Measurements from ENCODE around the gene MMRN1. TPM values are rescaled to one million over a fixed set of nuclear protein-coding genes. Genes with fewer than 3 reads are reported as not detected.

MMRN1 gene
- not detected in 5 replicates for total RNA-seq (2022; extraction: Qiagen RNA extraction)

DNA sequence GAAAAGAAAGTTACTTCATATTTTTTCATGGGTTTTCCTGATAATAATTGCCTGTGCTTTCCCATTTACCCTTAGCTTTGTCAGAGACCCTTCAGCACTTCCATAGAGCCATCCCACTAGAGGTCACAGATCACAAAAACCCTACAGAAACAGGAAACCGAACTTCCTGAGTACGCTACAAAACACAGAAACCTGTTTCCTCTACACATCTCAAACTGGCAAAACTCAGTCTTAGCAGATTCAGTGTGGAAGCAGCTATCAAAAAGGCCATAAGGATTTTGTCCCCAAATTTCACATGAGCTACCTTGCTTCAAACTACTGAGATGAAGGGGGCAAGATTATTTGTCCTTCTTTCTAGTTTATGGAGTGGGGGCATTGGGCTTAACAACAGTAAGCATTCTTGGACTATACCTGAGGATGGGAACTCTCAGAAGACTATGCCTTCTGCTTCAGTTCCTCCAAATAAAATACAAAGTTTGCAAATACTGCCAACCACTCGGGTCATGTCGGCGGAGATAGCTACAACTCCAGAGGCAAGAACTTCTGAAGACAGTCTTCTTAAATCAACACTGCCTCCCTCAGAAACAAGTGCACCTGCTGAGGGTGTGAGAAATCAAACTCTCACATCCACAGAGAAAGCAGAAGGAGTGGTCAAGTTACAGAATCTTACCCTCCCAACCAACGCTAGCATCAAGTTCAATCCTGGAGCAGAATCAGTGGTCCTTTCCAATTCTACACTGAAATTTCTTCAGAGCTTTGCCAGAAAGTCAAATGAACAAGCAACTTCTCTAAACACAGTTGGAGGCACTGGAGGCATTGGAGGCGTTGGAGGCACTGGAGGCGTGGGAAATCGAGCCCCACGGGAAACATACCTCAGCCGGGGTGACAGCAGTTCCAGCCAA is at the start of gene MMRN1:
TSS of gene MMRN1 (plus strand) at position 206 of the 902 bp plus-strand sequence. CDS start at position 324, 118 bp downstream.

Other genes starting within 250 kb of the MMRN1 start
- 0.16 to 0.25 TPM (median 0.22 TPM) in 3 of 5 replicates, not detected in the others for gene SNCA, start 57.7 kb upstream of the MMRN1 start, total RNA-seq (2022; extraction: Qiagen RNA extraction)
- not detected in 5 replicates for gene CCSER1, start 232.5 kb downstream of the MMRN1 start, total RNA-seq (2022; extraction: Qiagen RNA extraction)

All from A549 treated with Hydrocortisone at 1 μM for 4 hours (cell line).